Neural cell (in vitro differentiated cells): ENCODE results near the gene DDI1. TPM values are rescaled to one million over a fixed set of nuclear protein-coding genes. Genes with fewer than 3 reads are reported as not detected.

Source experiments
- H2AFZ ChIP-seq: fragments of 200-600, 300-800 bp; sonication (generic), shearing (Covaris generic); 2 replicates; pipeline ENCODE4 v1.6.0; 2014; ENCODE audit warnings: low read depth, mild to moderate bottlenecking, antibody characterized with exemption, low read length, moderate library complexity
- H3F3A ChIP-seq: fragments of 200-600 bp; shearing (Covaris generic); 2 replicates; pipeline ENCODE4 v1.6.1; 2016; ENCODE audit warnings: mild to moderate bottlenecking, moderate library complexity, mixed read lengths, antibody characterized with exemption, low read length; ENCODE audit not compliant: insufficient read depth, poor library complexity, severe bottlenecking
- H3K27ac ChIP-seq: fragments of 200-600, 300-800 bp; sonication (generic), shearing (Covaris generic); 2 replicates; pipeline ENCODE4 v1.5.1; 2014; ENCODE audit warnings: mild to moderate bottlenecking, low read length, moderate library complexity
- H3K27me3 ChIP-seq: fragments of 300-800, 200-600 bp; sonication (generic), shearing (Covaris generic); 2 replicates; pipeline ENCODE4 v1.6.0; 2014; ENCODE audit warnings: mild to moderate bottlenecking, low read depth, low read length, moderate library complexity; ENCODE audit not compliant: insufficient read depth
- H3K36me3 ChIP-seq: fragments of 300-800, 200-600 bp; sonication (generic), shearing (Covaris generic); 2 replicates; pipeline ENCODE4 v1.5.1; 2014; ENCODE audit warnings: mild to moderate bottlenecking, antibody characterized with exemption, low read length, moderate library complexity; ENCODE audit not compliant: insufficient read depth
- H3K4me2 ChIP-seq: fragments of 300-800, 200-600 bp; sonication (generic), shearing (Covaris generic); 2 replicates; pipeline ENCODE4 v1.6.0; 2014; ENCODE audit warnings: mild to moderate bottlenecking, low read length
- H3K4me3 ChIP-seq: fragments of 300-800, 200-600 bp; sonication (generic), shearing (Covaris generic); 2 replicates; pipeline ENCODE4 v1.5.1; 2014; ENCODE audit warnings: mild to moderate bottlenecking, low read length, moderate library complexity
- H3K79me2 ChIP-seq: fragments of 200-600 bp; shearing (Covaris generic); replicated peaks from 2 replicates; pipeline ENCODE4 v1.6.0; 2014; ENCODE audit warnings: mild to moderate bottlenecking, low read length, moderate library complexity; ENCODE audit not compliant: insufficient read depth
- H3K9ac ChIP-seq: fragments of 300-800, 200-600 bp; sonication (generic), shearing (Covaris generic); 2 replicates; pipeline ENCODE4 v1.6.1; 2016; ENCODE audit warnings: mild to moderate bottlenecking, low read length, mixed read lengths
- H3K9me2 ChIP-seq: fragments of 200-600 bp; shearing (Covaris generic); 2 replicates; pipeline ENCODE4 v1.6.1; 2016; ENCODE audit warnings: mild to moderate bottlenecking, low read length, mixed read lengths; ENCODE audit not compliant: insufficient read depth
- H3K9me3 ChIP-seq: fragments of 200-600, 300-800 bp; sonication (generic), shearing (Covaris generic); 2 replicates; pipeline ENCODE4 v1.6.1; 2016; ENCODE audit warnings: mild to moderate bottlenecking, mixed run types, low read length, moderate library complexity, mixed read lengths
- H4K20me1 ChIP-seq: fragments of 200-600 bp; shearing (Covaris generic); 2 replicates; pipeline ENCODE4 v1.6.1; 2016; ENCODE audit warnings: mild to moderate bottlenecking, mixed run types; ENCODE audit not compliant: insufficient read depth
- CTCF ChIP-seq: fragments of 450-650 bp; IDR thresholded peaks from 2 replicates; pipeline ENCODE4 v1.5.1; 2014; ENCODE audit warnings: antibody characterized with exemption, mild to moderate bottlenecking, moderate library complexity; ENCODE audit not compliant: poor library complexity, severe bottlenecking
- EP300 ChIP-seq: fragments of 450-650 bp; conservative IDR thresholded peaks from 2 replicates; pipeline ENCODE4 v1.6.1; 2014; ENCODE audit warnings: antibody characterized with exemption, mild to moderate bottlenecking, moderate library complexity; ENCODE audit not compliant: poor library complexity, severe bottlenecking
- EZH2 ChIP-seq: fragments of 200-600, 300-800 bp; shearing (Covaris generic), sonication (generic); IDR thresholded peaks from 2 replicates; pipeline ENCODE4 v1.6.1; 2014; ENCODE audit warnings: antibody characterized with exemption, low read length, borderline replicate concordance, mild to moderate bottlenecking; ENCODE audit not compliant: insufficient read depth, poor library complexity, severe bottlenecking
- MXI1 ChIP-seq: fragments of 450-650 bp; conservative IDR thresholded peaks from 2 replicates; pipeline ENCODE4 v1.6.1; 2014; ENCODE audit warnings: antibody characterized with exemption, mild to moderate bottlenecking; ENCODE audit not compliant: poor library complexity, severe bottlenecking
- POLR2AphosphoS5 ChIP-seq: IDR thresholded peaks from 2 replicates; pipeline ENCODE4 v1.6.1; 2012
- RAD21 ChIP-seq: fragments of 450-650 bp; conservative IDR thresholded peaks from 2 replicates; pipeline ENCODE4 v1.6.1; 2014; ENCODE audit warnings: antibody characterized with exemption, mild to moderate bottlenecking, moderate library complexity
- SMC3 ChIP-seq: fragments of 450-650 bp; conservative IDR thresholded peaks from 2 replicates; pipeline ENCODE4 v1.6.1; 2014; ENCODE audit warnings: antibody characterized with exemption, mild to moderate bottlenecking, moderate library complexity; ENCODE audit not compliant: poor library complexity
- TAF1 ChIP-seq: IDR thresholded peaks from 2 replicates; pipeline ENCODE4 v1.6.1; 2012; ENCODE audit warnings: low read depth
- polyA plus RNA-seq: library from polyadenylated mRNA; depleted of rRNA; stranded (reverse); fragments of >200 nt; gene quantifications from 2 replicates; pipeline ENCODE4 v1.2.3, GENCODE V29; 2014
- TF ChIP-seq, protein P1 (sequence below): IDR thresholded peaks from 2 replicates; pipeline ENCODE4 v1.6.1; 2012; ENCODE audit warnings: borderline replicate concordance

The DDI1 gene
- polyA plus RNA-seq, 1 donor from 2014 or later: not detected

GRCh38 chr11:103994518-103994917, 41.9 kb upstream of the DDI1 start:
- no peak overlapping the region for H2AFZ ChIP-seq
- no peak overlapping the region for H3K4me2 ChIP-seq
- H3K9ac ChIP-seq: no peak overlapping the region
- no peaks in the 10 kb centered on the region for H4K20me1 ChIP-seq
- H3K9me3 ChIP-seq: no peaks in the 10 kb centered on the region
- no peaks in the 10 kb centered on the region for H3K27me3 ChIP-seq
- no peak overlapping the region for H3K4me3 ChIP-seq
- no peaks in the 10 kb centered on the region for H3K9me2 ChIP-seq
- H3K36me3 ChIP-seq: no peaks in the 10 kb centered on the region
- no peaks in the 10 kb centered on the region for H3K79me2 ChIP-seq
- H3K27ac ChIP-seq: no peak overlapping the region
- TF ChIP-seq CTCF (no peak), POLR2AphosphoS5 (no peak), SMC3 (no peak), TAF1 (no peak), RAD21 (no peak), EZH2 (no peak), EP300 (no peak), MXI1 (no peak)
- TF ChIP-seq, protein P1, sequence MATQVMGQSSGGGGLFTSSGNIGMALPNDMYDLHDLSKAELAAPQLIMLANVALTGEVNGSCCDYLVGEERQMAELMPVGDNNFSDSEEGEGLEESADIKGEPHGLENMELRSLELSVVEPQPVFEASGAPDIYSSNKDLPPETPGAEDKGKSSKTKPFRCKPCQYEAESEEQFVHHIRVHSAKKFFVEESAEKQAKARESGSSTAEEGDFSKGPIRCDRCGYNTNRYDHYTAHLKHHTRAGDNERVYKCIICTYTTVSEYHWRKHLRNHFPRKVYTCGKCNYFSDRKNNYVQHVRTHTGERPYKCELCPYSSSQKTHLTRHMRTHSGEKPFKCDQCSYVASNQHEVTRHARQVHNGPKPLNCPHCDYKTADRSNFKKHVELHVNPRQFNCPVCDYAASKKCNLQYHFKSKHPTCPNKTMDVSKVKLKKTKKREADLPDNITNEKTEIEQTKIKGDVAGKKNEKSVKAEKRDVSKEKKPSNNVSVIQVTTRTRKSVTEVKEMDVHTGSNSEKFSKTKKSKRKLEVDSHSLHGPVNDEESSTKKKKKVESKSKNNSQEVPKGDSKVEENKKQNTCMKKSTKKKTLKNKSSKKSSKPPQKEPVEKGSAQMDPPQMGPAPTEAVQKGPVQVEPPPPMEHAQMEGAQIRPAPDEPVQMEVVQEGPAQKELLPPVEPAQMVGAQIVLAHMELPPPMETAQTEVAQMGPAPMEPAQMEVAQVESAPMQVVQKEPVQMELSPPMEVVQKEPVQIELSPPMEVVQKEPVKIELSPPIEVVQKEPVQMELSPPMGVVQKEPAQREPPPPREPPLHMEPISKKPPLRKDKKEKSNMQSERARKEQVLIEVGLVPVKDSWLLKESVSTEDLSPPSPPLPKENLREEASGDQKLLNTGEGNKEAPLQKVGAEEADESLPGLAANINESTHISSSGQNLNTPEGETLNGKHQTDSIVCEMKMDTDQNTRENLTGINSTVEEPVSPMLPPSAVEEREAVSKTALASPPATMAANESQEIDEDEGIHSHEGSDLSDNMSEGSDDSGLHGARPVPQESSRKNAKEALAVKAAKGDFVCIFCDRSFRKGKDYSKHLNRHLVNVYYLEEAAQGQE: no peak
- no peaks in the 10 kb centered on the region for H3F3A ChIP-seq

GRCh38 chr11:103995896-103996295, 40.5 kb upstream of the DDI1 start:
- Histone ChIP-seq H3K9me2 (no peaks in the 10 kb centered on the region), H4K20me1 (no peaks in the 10 kb centered on the region), H2AFZ (no peak overlapping the region), H3K4me3 (no peak overlapping the region), H3K9ac (no peak overlapping the region), H3K4me2 (no peak overlapping the region), H3K36me3 (no peaks in the 10 kb centered on the region), H3K79me2 (no peaks in the 10 kb centered on the region), H3K27ac (no peak overlapping the region), H3F3A (no peaks in the 10 kb centered on the region), H3K9me3 (no peaks in the 10 kb centered on the region), H3K27me3 (no peaks in the 10 kb centered on the region)
- TF ChIP-seq TAF1: no peak
- TF ChIP-seq, protein P1: no peak
- TF ChIP-seq SMC3: no peak
- no peak for TF ChIP-seq MXI1
- no peak for TF ChIP-seq EP300
- no peak for TF ChIP-seq RAD21
- TF ChIP-seq CTCF: no peak
- no peak for TF ChIP-seq POLR2AphosphoS5
- no peak for TF ChIP-seq EZH2
